WTC11 (cell line): ENCODE measurements around the gene RAPGEF5. TPM values are rescaled to one million over a fixed set of nuclear protein-coding genes. Genes with fewer than 3 reads are reported as not detected.

Experiments
- ATAC-seq: fragments of 200-7000 bp; cut with Tn5 transposase; 2 replicates; pipeline ENCODE4 v1.10.0; 2021; ENCODE audit warnings: mild to moderate bottlenecking, moderate library complexity
- CTCF ChIA-PET: fragments of 300-600 bp; sonication (Branson Sonifier 250); formaldehyde crosslinking; loops from one replicate; lab custom pipeline; 2021; ENCODE audit warnings: antibody characterized with exemption; lab: Charles Lee
- POLR2A ChIA-PET: fragments of 350-600 bp; sonication (Branson Sonifier 250); formaldehyde crosslinking; loops from one replicate; lab custom pipeline; 2021; ENCODE audit warnings: antibody characterized with exemption; lab: Charles Lee
- DNase-seq: peaks from one replicate; pipeline ENCODE4 v3.0.0; 2021; ENCODE audit warnings: low spot score
- H3K27ac Mint-ChIP-seq: 2 replicates; pipeline ENCODE4 v1.8.0; 2021; ENCODE audit warnings: mixed read lengths
- H3K27me3 Mint-ChIP-seq: 2 replicates; pipeline ENCODE4 v1.8.0; 2021; ENCODE audit warnings: low read depth, mild to moderate bottlenecking, moderate library complexity, mixed read lengths
- H3K36me3 Mint-ChIP-seq: 2 replicates; pipeline ENCODE4 v1.8.0; 2021; ENCODE audit warnings: mixed read lengths
- H3K4me1 Mint-ChIP-seq: 2 replicates; pipeline ENCODE4 v1.8.0; 2022; ENCODE audit warnings: mixed read lengths
- H3K4me3 Mint-ChIP-seq: 2 replicates; pipeline ENCODE4 v1.8.0; 2021; ENCODE audit warnings: mild to moderate bottlenecking, moderate library complexity, mixed read lengths
- H3K9me3 Mint-ChIP-seq: 2 replicates; pipeline ENCODE4 v1.8.0; 2021; ENCODE audit warnings: mixed read lengths
- CREM ChIP-seq: sonication (generic); formaldehyde crosslinking; IDR thresholded peaks from 2 replicates; pipeline ENCODE4 v1.8.1; 2022; ENCODE audit warnings: mild to moderate bottlenecking, missing genetic modification reagents, moderate library complexity
- ELF4 ChIP-seq: sonication (generic); formaldehyde crosslinking; IDR thresholded peaks from 2 replicates; pipeline ENCODE4 v1.8.1; 2022; ENCODE audit warnings: low read depth, mild to moderate bottlenecking, moderate library complexity, missing genetic modification reagents
- GRHL2 ChIP-seq: fragments of 250-450 bp; sonication (Bioruptor Pico); IDR thresholded peaks from 2 replicates; pipeline ENCODE4 v1.8.0; 2022; ENCODE audit warnings: mild to moderate bottlenecking, moderate library complexity; ENCODE audit not compliant: insufficient replicate concordance, severe bottlenecking
- GTF2I ChIP-seq: fragments of 250-450 bp; sonication (Bioruptor Pico); conservative IDR thresholded peaks from 2 replicates; pipeline ENCODE4 v1.4.0; 2021; ENCODE audit warnings: mild to moderate bottlenecking
- HMGXB4 ChIP-seq: sonication (generic); formaldehyde crosslinking; IDR thresholded peaks from 2 replicates; pipeline ENCODE4 v1.8.1; 2023; ENCODE audit warnings: mild to moderate bottlenecking, moderate library complexity, missing genetic modification reagents
- IRF2 ChIP-seq: sonication (generic); formaldehyde crosslinking; IDR thresholded peaks from 2 replicates; pipeline ENCODE4 v1.8.0; 2022; ENCODE audit warnings: low read depth, missing genetic modification reagents, borderline replicate concordance
- JUN ChIP-seq: sonication (generic); formaldehyde crosslinking; IDR thresholded peaks from 2 replicates; pipeline ENCODE4 v1.8.0; 2023; ENCODE audit warnings: mild to moderate bottlenecking, missing genetic modification reagents
- NFATC4 ChIP-seq: fragments of 250-450 bp; sonication (Bioruptor Pico); IDR thresholded peaks from 2 replicates; pipeline ENCODE4 v1.9.0; 2021; ENCODE audit warnings: mild to moderate bottlenecking
- NR3C1 ChIP-seq: sonication (generic); formaldehyde crosslinking; conservative IDR thresholded peaks from 2 replicates; pipeline ENCODE4 v1.8.1; 2023; ENCODE audit warnings: low read depth, mild to moderate bottlenecking, missing genetic modification reagents
- PRRX2 ChIP-seq: fragments of 250-450 bp; sonication (Bioruptor Pico); IDR thresholded peaks from 2 replicates; pipeline ENCODE4 v1.8.0; 2021; ENCODE audit warnings: mild to moderate bottlenecking
- RELA ChIP-seq: sonication (generic); formaldehyde crosslinking; IDR thresholded peaks from 2 replicates; pipeline ENCODE4 v1.8.1; 2022; ENCODE audit warnings: missing genetic modification reagents, mild to moderate bottlenecking, borderline replicate concordance
- ZBTB21 ChIP-seq: sonication (generic); formaldehyde crosslinking; IDR thresholded peaks from 2 replicates; pipeline ENCODE4 v1.8.1; 2023; ENCODE audit warnings: mild to moderate bottlenecking, missing genetic modification reagents, borderline replicate concordance
- ZNF263 ChIP-seq: sonication (generic); formaldehyde crosslinking; IDR thresholded peaks from 2 replicates; pipeline ENCODE4 v1.8.1; 2022; ENCODE audit warnings: low read depth, mild to moderate bottlenecking, moderate library complexity, missing genetic modification reagents
- total RNA-seq: library from RNA; stranded (reverse); gene quantifications from 3 replicates; pipeline ENCODE4 v1.2.3, GENCODE V29; 2021
- TF ChIP-seq, protein P1 (sequence below): sonication (generic); formaldehyde crosslinking; IDR thresholded peaks from 2 replicates; pipeline ENCODE4 v1.8.1; 2022; ENCODE audit warnings: mild to moderate bottlenecking, moderate library complexity, missing genetic modification reagents
- TF ChIP-seq, protein P2 (sequence below): sonication (generic); formaldehyde crosslinking; IDR thresholded peaks from 2 replicates; pipeline ENCODE4 v1.8.1; 2023; ENCODE audit warnings: mild to moderate bottlenecking, missing genetic modification reagents, borderline replicate concordance
- TF ChIP-seq, protein P3 (sequence below): fragments of 250-450 bp; sonication (Bioruptor Pico); IDR thresholded peaks from 2 replicates; pipeline ENCODE4 v1.9.0; 2021; ENCODE audit warnings: moderate library complexity, mild to moderate bottlenecking, inconsistent platforms, borderline replicate concordance
- TF ChIP-seq, protein P4 (sequence below): fragments of 250-450 bp; sonication (Bioruptor Pico); IDR thresholded peaks from 2 replicates; pipeline ENCODE4 v1.9.0; 2021; ENCODE audit warnings: mild to moderate bottlenecking, borderline replicate concordance
- TF ChIP-seq, protein P5 (sequence below): sonication (generic); formaldehyde crosslinking; IDR thresholded peaks from 2 replicates; pipeline ENCODE4 v1.8.0; 2023; ENCODE audit warnings: missing genetic modification reagents

The RAPGEF5 gene
- total RNA-seq, 1 experiment from 2014 or later: 12.3 TPM

- POLR2A ChIA-PET: no interaction called here
- TF ChIP-seq CREM: no peak
- TF ChIP-seq RELA (CRISPR knock-in tag): no peak
- no peak for TF ChIP-seq ZBTB21 (CRISPR knock-in tag)
- TF ChIP-seq ZNF263 (CRISPR knock-in tag): no peak
- TF ChIP-seq PRRX2: no peak
- TF ChIP-seq NFATC4 (CRISPR knock-in tag): no peak
- no peak for TF ChIP-seq JUN (CRISPR knock-in tag)
- TF ChIP-seq, protein P1, sequence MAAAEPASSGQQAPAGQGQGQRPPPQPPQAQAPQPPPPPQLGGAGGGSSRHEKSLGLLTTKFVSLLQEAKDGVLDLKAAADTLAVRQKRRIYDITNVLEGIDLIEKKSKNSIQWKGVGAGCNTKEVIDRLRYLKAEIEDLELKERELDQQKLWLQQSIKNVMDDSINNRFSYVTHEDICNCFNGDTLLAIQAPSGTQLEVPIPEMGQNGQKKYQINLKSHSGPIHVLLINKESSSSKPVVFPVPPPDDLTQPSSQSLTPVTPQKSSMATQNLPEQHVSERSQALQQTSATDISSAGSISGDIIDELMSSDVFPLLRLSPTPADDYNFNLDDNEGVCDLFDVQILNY (CRISPR knock-in tag): no peak
- no peak for TF ChIP-seq GRHL2 (CRISPR knock-in tag)
- no peak for TF ChIP-seq NR3C1
- TF ChIP-seq IRF2 (CRISPR knock-in tag): no peak
- no peak for TF ChIP-seq GTF2I (CRISPR knock-in tag)
- TF ChIP-seq ELF4 (CRISPR knock-in tag): no peak
- TF ChIP-seq, protein P2, sequence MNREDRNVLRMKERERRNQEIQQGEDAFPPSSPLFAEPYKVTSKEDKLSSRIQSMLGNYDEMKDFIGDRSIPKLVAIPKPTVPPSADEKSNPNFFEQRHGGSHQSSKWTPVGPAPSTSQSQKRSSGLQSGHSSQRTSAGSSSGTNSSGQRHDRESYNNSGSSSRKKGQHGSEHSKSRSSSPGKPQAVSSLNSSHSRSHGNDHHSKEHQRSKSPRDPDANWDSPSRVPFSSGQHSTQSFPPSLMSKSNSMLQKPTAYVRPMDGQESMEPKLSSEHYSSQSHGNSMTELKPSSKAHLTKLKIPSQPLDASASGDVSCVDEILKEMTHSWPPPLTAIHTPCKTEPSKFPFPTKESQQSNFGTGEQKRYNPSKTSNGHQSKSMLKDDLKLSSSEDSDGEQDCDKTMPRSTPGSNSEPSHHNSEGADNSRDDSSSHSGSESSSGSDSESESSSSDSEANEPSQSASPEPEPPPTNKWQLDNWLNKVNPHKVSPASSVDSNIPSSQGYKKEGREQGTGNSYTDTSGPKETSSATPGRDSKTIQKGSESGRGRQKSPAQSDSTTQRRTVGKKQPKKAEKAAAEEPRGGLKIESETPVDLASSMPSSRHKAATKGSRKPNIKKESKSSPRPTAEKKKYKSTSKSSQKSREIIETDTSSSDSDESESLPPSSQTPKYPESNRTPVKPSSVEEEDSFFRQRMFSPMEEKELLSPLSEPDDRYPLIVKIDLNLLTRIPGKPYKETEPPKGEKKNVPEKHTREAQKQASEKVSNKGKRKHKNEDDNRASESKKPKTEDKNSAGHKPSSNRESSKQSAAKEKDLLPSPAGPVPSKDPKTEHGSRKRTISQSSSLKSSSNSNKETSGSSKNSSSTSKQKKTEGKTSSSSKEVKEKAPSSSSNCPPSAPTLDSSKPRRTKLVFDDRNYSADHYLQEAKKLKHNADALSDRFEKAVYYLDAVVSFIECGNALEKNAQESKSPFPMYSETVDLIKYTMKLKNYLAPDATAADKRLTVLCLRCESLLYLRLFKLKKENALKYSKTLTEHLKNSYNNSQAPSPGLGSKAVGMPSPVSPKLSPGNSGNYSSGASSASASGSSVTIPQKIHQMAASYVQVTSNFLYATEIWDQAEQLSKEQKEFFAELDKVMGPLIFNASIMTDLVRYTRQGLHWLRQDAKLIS (CRISPR knock-in tag): no peak
- TF ChIP-seq, protein P3, sequence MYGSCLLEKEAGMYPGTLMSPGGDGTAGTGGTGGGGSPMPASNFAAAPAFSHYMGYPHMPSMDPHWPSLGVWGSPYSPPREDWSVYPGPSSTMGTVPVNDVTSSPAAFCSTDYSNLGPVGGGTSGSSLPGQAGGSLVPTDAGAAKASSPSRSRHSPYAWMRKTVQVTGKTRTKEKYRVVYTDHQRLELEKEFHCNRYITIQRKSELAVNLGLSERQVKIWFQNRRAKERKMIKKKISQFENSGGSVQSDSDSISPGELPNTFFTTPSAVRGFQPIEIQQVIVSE (CRISPR knock-in tag): no peak
- TF ChIP-seq, protein P4, sequence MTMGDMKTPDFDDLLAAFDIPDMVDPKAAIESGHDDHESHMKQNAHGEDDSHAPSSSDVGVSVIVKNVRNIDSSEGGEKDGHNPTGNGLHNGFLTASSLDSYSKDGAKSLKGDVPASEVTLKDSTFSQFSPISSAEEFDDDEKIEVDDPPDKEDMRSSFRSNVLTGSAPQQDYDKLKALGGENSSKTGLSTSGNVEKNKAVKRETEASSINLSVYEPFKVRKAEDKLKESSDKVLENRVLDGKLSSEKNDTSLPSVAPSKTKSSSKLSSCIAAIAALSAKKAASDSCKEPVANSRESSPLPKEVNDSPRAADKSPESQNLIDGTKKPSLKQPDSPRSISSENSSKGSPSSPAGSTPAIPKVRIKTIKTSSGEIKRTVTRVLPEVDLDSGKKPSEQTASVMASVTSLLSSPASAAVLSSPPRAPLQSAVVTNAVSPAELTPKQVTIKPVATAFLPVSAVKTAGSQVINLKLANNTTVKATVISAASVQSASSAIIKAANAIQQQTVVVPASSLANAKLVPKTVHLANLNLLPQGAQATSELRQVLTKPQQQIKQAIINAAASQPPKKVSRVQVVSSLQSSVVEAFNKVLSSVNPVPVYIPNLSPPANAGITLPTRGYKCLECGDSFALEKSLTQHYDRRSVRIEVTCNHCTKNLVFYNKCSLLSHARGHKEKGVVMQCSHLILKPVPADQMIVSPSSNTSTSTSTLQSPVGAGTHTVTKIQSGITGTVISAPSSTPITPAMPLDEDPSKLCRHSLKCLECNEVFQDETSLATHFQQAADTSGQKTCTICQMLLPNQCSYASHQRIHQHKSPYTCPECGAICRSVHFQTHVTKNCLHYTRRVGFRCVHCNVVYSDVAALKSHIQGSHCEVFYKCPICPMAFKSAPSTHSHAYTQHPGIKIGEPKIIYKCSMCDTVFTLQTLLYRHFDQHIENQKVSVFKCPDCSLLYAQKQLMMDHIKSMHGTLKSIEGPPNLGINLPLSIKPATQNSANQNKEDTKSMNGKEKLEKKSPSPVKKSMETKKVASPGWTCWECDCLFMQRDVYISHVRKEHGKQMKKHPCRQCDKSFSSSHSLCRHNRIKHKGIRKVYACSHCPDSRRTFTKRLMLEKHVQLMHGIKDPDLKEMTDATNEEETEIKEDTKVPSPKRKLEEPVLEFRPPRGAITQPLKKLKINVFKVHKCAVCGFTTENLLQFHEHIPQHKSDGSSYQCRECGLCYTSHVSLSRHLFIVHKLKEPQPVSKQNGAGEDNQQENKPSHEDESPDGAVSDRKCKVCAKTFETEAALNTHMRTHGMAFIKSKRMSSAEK: no peak
Measured at GRCh38 chr7:22287412-22287811, 69.5 kb downstream of the RAPGEF5 start.

DNA sequence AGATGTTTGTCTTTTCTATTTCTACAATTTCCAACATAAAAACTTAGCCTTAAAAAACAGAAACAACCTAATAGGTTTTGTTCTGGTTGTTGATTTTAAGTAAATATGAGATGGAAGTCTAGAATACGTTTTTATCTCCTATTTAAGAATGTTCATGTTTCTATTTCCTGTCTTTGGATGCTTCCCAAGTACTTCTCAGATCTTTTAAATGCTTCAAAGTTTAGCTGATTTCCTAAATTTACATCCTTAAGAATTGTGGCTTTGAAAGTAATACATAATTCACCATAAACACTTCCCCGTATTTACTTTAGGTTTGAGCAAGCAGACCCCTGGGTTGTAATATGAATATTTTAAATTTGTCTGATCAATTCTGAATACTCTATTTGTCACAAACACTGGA, 70.5 kb downstream of the RAPGEF5 start:
- H3K4me1 Mint-ChIP-seq: 0 out of 2 replicates have a peak, but pooled peaks cover 3% of the 10 kb centered on the region
- no peak for ATAC-seq
- H3K4me3 Mint-ChIP-seq: no peak overlapping the region
- no peak overlapping the region; the same call in 1 of the 2 replicates for H3K27ac Mint-ChIP-seq
- no peaks in the 10 kb centered on the region for H3K27me3 Mint-ChIP-seq
- H3K36me3 Mint-ChIP-seq: peaks cover 21% of the 10 kb centered on the region
- ChIA-PET POLR2A (no interaction called here), CTCF (interaction anchor here (0.8 kb wide), 1 partner anchor 35 kb away, joined by 3 read pairs; no protein-coding TSS in a partner anchor)
- H3K9me3 Mint-ChIP-seq: peaks cover 9% of the 10 kb centered on the region
- DNase-seq: no peak
- TF ChIP-seq, protein P5, sequence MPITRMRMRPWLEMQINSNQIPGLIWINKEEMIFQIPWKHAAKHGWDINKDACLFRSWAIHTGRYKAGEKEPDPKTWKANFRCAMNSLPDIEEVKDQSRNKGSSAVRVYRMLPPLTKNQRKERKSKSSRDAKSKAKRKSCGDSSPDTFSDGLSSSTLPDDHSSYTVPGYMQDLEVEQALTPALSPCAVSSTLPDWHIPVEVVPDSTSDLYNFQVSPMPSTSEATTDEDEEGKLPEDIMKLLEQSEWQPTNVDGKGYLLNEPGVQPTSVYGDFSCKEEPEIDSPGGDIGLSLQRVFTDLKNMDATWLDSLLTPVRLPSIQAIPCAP (CRISPR knock-in tag): no peak
- no peak for TF ChIP-seq HMGXB4 (CRISPR knock-in tag)
- no peak for TF ChIP-seq JUN (CRISPR knock-in tag)
- TF ChIP-seq, protein P4: no peak
- TF ChIP-seq ZNF263 (CRISPR knock-in tag): no peak
- TF ChIP-seq ELF4 (CRISPR knock-in tag): no peak

More at GRCh38 chr7:22287412-22287811, 69.5 kb downstream of the RAPGEF5 start:
- DNase-seq: no peak
- CTCF ChIA-PET: no interaction called here
- H3K27me3 Mint-ChIP-seq: no peaks in the 10 kb centered on the region
- no peak overlapping the region for H3K4me3 Mint-ChIP-seq
- H3K4me1 Mint-ChIP-seq: 0 out of 2 replicates have a peak, but pooled peaks cover 3% of the 10 kb centered on the region
- no peak overlapping the region for H3K27ac Mint-ChIP-seq
- peaks cover 21% of the 10 kb centered on the region for H3K36me3 Mint-ChIP-seq
- ATAC-seq: no peak
- H3K9me3 Mint-ChIP-seq: peaks cover 9% of the 10 kb centered on the region
